HEK293 (cell line): ENCODE results near the gene PDE10A.

Experiments used
- ZNF19 ChIP-seq: fragments of 450-650 bp; formaldehyde crosslinking; IDR thresholded peaks from 2 replicates; pipeline ENCODE4; 2016; ENCODE audit warnings: missing biosample characterization, missing genetic modification characterization, low read depth
- TF ChIP-seq, protein P1 (sequence below): fragments of 450-650 bp; formaldehyde crosslinking; IDR thresholded peaks from 2 replicates; pipeline ENCODE4 v1.5.1; 2016; ENCODE audit warnings: missing biosample characterization, missing genetic modification characterization
- TF ChIP-seq, protein P2 (sequence below): IDR thresholded peaks from 2 replicates; pipeline ENCODE4 v1.6.1; 2011; ENCODE audit warnings: mild to moderate bottlenecking, low read depth, low read length, borderline replicate concordance
- TF ChIP-seq, protein P3 (sequence below): fragments of 450-650 bp; formaldehyde crosslinking; optimal IDR thresholded peaks from 2 replicates; pipeline ENCODE3; 2016; ENCODE audit warnings: missing biosample characterization, mild to moderate bottlenecking, missing genetic modification characterization
- TF ChIP-seq, protein P4 (sequence below): fragments of 450-650 bp; formaldehyde crosslinking; IDR thresholded peaks from 2 replicates; pipeline ENCODE4 v1.5.1; 2017; ENCODE audit warnings: missing biosample characterization, missing genetic modification characterization

DNA sequence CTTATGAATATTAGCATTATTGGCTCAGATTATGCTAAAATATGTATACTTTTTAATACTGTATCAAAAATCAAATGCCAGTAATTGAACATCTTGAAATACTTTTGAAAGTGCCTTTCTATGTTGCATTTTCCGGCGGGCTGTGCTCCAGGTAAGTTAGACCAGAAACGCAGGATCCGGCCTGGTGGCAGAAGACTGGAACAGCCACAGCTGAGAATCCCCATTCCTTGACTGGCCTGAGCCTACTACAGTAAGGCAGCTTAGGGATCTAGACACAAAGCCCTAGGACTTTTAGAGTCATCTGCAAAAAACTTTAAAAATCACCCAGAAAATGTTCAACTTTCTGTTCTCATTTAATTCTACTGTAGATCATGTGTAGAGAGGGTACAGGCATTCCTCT, 214.8 kb downstream of the PDE10A start:
- no peak for TF ChIP-seq ZNF19 (tag by site-specific recombination)
- TF ChIP-seq, protein P1, sequence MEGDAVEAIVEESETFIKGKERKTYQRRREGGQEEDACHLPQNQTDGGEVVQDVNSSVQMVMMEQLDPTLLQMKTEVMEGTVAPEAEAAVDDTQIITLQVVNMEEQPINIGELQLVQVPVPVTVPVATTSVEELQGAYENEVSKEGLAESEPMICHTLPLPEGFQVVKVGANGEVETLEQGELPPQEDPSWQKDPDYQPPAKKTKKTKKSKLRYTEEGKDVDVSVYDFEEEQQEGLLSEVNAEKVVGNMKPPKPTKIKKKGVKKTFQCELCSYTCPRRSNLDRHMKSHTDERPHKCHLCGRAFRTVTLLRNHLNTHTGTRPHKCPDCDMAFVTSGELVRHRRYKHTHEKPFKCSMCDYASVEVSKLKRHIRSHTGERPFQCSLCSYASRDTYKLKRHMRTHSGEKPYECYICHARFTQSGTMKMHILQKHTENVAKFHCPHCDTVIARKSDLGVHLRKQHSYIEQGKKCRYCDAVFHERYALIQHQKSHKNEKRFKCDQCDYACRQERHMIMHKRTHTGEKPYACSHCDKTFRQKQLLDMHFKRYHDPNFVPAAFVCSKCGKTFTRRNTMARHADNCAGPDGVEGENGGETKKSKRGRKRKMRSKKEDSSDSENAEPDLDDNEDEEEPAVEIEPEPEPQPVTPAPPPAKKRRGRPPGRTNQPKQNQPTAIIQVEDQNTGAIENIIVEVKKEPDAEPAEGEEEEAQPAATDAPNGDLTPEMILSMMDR (tag by site-specific recombination): no peak
- TF ChIP-seq, protein P2, sequence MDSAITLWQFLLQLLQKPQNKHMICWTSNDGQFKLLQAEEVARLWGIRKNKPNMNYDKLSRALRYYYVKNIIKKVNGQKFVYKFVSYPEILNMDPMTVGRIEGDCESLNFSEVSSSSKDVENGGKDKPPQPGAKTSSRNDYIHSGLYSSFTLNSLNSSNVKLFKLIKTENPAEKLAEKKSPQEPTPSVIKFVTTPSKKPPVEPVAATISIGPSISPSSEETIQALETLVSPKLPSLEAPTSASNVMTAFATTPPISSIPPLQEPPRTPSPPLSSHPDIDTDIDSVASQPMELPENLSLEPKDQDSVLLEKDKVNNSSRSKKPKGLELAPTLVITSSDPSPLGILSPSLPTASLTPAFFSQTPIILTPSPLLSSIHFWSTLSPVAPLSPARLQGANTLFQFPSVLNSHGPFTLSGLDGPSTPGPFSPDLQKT: no peak
- TF ChIP-seq, protein P3, sequence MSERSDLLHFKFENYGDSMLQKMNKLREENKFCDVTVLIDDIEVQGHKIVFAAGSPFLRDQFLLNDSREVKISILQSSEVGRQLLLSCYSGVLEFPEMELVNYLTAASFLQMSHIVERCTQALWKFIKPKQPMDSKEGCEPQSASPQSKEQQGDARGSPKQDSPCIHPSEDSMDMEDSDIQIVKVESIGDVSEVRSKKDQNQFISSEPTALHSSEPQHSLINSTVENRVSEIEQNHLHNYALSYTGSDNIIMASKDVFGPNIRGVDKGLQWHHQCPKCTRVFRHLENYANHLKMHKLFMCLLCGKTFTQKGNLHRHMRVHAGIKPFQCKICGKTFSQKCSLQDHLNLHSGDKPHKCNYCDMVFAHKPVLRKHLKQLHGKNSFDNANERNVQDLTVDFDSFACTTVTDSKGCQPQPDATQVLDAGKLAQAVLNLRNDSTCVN (tag by site-specific recombination): no peak
- TF ChIP-seq, protein P4, sequence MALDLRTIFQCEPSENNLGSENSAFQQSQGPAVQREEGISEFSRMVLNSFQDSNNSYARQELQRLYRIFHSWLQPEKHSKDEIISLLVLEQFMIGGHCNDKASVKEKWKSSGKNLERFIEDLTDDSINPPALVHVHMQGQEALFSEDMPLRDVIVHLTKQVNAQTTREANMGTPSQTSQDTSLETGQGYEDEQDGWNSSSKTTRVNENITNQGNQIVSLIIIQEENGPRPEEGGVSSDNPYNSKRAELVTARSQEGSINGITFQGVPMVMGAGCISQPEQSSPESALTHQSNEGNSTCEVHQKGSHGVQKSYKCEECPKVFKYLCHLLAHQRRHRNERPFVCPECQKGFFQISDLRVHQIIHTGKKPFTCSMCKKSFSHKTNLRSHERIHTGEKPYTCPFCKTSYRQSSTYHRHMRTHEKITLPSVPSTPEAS (tag by site-specific recombination): no peak
